GM23338 (cell line): Measurements from ENCODE around the gene FAM234A. TPM values are rescaled to one million over a fixed set of nuclear protein-coding genes. Genes with fewer than 3 reads are reported as not detected.

Source experiments
- ATAC-seq: fragments of 200-7000 bp; cut with Tn5 transposase; 3 replicates; pipeline ENCODE4 v1.9.1; 2020
- DNase-seq: peaks from one replicate; pipeline ENCODE4 v3.0.0-alpha.2; 2015; ENCODE audit warnings: low spot score
- H2AFZ ChIP-seq: fragments of 200-600 bp; sonication (generic); 2 replicates; pipeline ENCODE4 v1.8.0; 2016; ENCODE audit warnings: antibody characterized with exemption, mild to moderate bottlenecking, moderate library complexity
- H3F3A ChIP-seq: fragments of 200-600 bp; sonication (generic); replicated peaks from 2 replicates; pipeline ENCODE4 v1.8.0; 2017; ENCODE audit warnings: antibody characterized with exemption, mixed run types, low read depth
- H3K27ac ChIP-seq: fragments of 200-600 bp; sonication (generic); 2 replicates; pipeline ENCODE4 v1.6.1; 2016; ENCODE audit warnings: low read depth
- H3K27me3 ChIP-seq: fragments of 200-600 bp; sonication (generic); 2 replicates; pipeline ENCODE4 v1.8.0; 2016; ENCODE audit warnings: mild to moderate bottlenecking, mixed run types, moderate library complexity; ENCODE audit not compliant: insufficient read depth
- H3K36me3 ChIP-seq: fragments of 200-600 bp; sonication (generic); 2 replicates; pipeline ENCODE4 v1.8.0; 2016; ENCODE audit warnings: mild to moderate bottlenecking; ENCODE audit not compliant: insufficient read depth
- H3K4me1 ChIP-seq: fragments of 200-600 bp; sonication (generic); 2 replicates; pipeline ENCODE4 v1.8.0; 2016; ENCODE audit warnings: mild to moderate bottlenecking, moderate library complexity; ENCODE audit not compliant: insufficient read depth
- H3K4me2 ChIP-seq: fragments of 200-600 bp; sonication (generic); 2 replicates; pipeline ENCODE4 v1.7.1; 2017; ENCODE audit warnings: mixed run types
- H3K4me3 ChIP-seq: fragments of 200-600 bp; sonication (generic); 2 replicates; pipeline ENCODE4 v1.6.1; 2016; ENCODE audit warnings: mixed run types
- H3K79me2 ChIP-seq: fragments of 200-600 bp; sonication (generic); replicated peaks from 2 replicates; pipeline ENCODE4 v1.8.0; 2017; ENCODE audit warnings: mild to moderate bottlenecking; ENCODE audit not compliant: insufficient read depth
- H3K9me2 ChIP-seq: fragments of 200-600 bp; sonication (generic); 2 replicates; pipeline ENCODE4 v1.8.0; 2017; ENCODE audit not compliant: insufficient read depth
- H4K20me1 ChIP-seq: fragments of 200-600 bp; sonication (generic); replicated peaks from 2 replicates; pipeline ENCODE4 v1.8.0; 2017; ENCODE audit warnings: mild to moderate bottlenecking; ENCODE audit not compliant: insufficient read depth
- H3K27ac Mint-ChIP-seq: 2 replicates; pipeline ENCODE4 v1.8.0; 2020; ENCODE audit warnings: inconsistent platforms, mild to moderate bottlenecking, moderate library complexity, mixed read lengths
- H3K27me3 Mint-ChIP-seq: 3 replicates; pipeline ENCODE4 v1.8.0; 2022; ENCODE audit warnings: low read depth, mild to moderate bottlenecking, moderate library complexity, mixed read lengths, inconsistent platforms; ENCODE audit not compliant: insufficient read depth, poor library complexity
- H3K36me3 Mint-ChIP-seq: 3 replicates; pipeline ENCODE4 v1.8.0; 2021; ENCODE audit warnings: low read depth, mild to moderate bottlenecking, inconsistent platforms, moderate library complexity, mixed read lengths
- H3K4me1 Mint-ChIP-seq: 3 replicates; pipeline ENCODE4 v1.8.0; 2020; ENCODE audit warnings: mild to moderate bottlenecking, inconsistent platforms, mixed read lengths
- H3K4me3 Mint-ChIP-seq: 3 replicates; pipeline ENCODE4 v1.8.0; 2021; ENCODE audit warnings: moderate library complexity, mild to moderate bottlenecking, inconsistent platforms, mixed read lengths
- H3K9me3 Mint-ChIP-seq: 3 replicates; pipeline ENCODE4 v1.8.0; 2020; ENCODE audit warnings: moderate library complexity, mild to moderate bottlenecking, inconsistent platforms, mixed read lengths
- CREB1 ChIP-seq: fragments of 250-450 bp; sonication (Bioruptor Pico); IDR thresholded peaks from 2 replicates; pipeline ENCODE4 v1.5.0; 2020; ENCODE audit warnings: low read depth, mild to moderate bottlenecking, moderate library complexity
- EZH2phosphoT487 ChIP-seq: fragments of 200-600 bp; sonication (generic); IDR thresholded peaks from one replicate; pipeline ENCODE4 v1.8.1; 2018; ENCODE audit warnings: antibody characterized with exemption; ENCODE audit not compliant: unreplicated experiment
- JUNB ChIP-seq: IDR thresholded peaks from one replicate; pipeline ENCODE4 v1.6.1; 2016; ENCODE audit warnings: antibody characterized with exemption; ENCODE audit not compliant: unreplicated experiment
- POLR2AphosphoS5 ChIP-seq: IDR thresholded peaks from 2 replicates; pipeline ENCODE4 v1.6.1; 2016; ENCODE audit warnings: antibody characterized with exemption, low read depth
- ZNF114 ChIP-seq: fragments of 250-450 bp; sonication (Bioruptor Pico); IDR thresholded peaks from 2 replicates; pipeline ENCODE4 v1.5.0; 2020; ENCODE audit warnings: mild to moderate bottlenecking, moderate library complexity
- ZNF331 ChIP-seq: fragments of 250-450 bp; sonication (Bioruptor Pico); IDR thresholded peaks from 2 replicates; pipeline ENCODE4 v1.5.0; 2020; ENCODE audit warnings: low read depth, mild to moderate bottlenecking, moderate library complexity
- ZNF462 ChIP-seq: fragments of 250-450 bp; sonication (Bioruptor Pico); IDR thresholded peaks from 2 replicates; pipeline ENCODE4 v1.5.0; 2020; ENCODE audit warnings: mild to moderate bottlenecking, moderate library complexity
- polyA plus RNA-seq: library from polyadenylated mRNA; unstranded; fragments of >200 nt; fragmentation: Nextera tagmentation; extraction: Ambion mirVana; gene quantifications from 2 replicates; pipeline ENCODE4 v1.2.1, GENCODE V29; 2016
- total RNA-seq: library from RNA; depleted of rRNA; stranded (reverse); fragments of >200 nt; shearing (Covaris generic); gene quantifications from 2 replicates; pipeline ENCODE4 v1.2.3, GENCODE V29; 2014
- TF ChIP-seq, protein P1 (sequence below), 2 experiments: fragments of 200-600 bp in 1 of 2; sonication (generic) in 1 of 2; conservative IDR thresholded peaks; 2 replicates each; pipeline versions ENCODE4 v1.5.1 to v1.6.1; 2016 to 2017; ENCODE audit warnings: antibody characterized with exemption in 2 of 2, low read depth in 2 of 2, mild to moderate bottlenecking in 2 of 2, moderate library complexity in 1 of 2

Gene FAM234A
- total and polyA plus RNA-seq, 2 experiments from 2014 or later = 41.9 to 128 TPM

- no peaks in the 10 kb centered on the region; the same call in 1 of the 2 replicates for H3K36me3 ChIP-seq
- H3K79me2 ChIP-seq = no peaks in the 10 kb centered on the region
- H3K27me3 Mint-ChIP-seq = peaks cover 7% of the 10 kb centered on the region
- peaks cover 9% of the 10 kb centered on the region; the same call in 1 of the 2 replicates for H4K20me1 ChIP-seq
- no peak overlapping the region for H3K4me3 Mint-ChIP-seq
- H3F3A ChIP-seq = no peaks in the 10 kb centered on the region
- H3K27ac ChIP-seq = no peak overlapping the region
- DNase-seq (no peak), ATAC-seq (no peak)
- H3K27ac Mint-ChIP-seq = no peak overlapping the region
- no peak overlapping the region for H2AFZ ChIP-seq
- H3K4me1 ChIP-seq = no peaks in the 10 kb centered on the region
- no peaks in the 10 kb centered on the region for H3K4me1 Mint-ChIP-seq
- peaks cover 3% of the 10 kb centered on the region; the same call in 1 of the 3 replicates for H3K36me3 Mint-ChIP-seq
- no peak overlapping the region for H3K4me3 ChIP-seq
- H3K4me2 ChIP-seq = no peak overlapping the region
- TF ChIP-seq POLR2AphosphoS5 = no peak
- TF ChIP-seq EZH2phosphoT487 = no peak
- TF ChIP-seq CREB1 (CRISPR knock-in tag) = no peak
- TF ChIP-seq JUNB = no peak
- TF ChIP-seq ZNF462 (CRISPR knock-in tag) = no peak
- TF ChIP-seq, protein P1, sequence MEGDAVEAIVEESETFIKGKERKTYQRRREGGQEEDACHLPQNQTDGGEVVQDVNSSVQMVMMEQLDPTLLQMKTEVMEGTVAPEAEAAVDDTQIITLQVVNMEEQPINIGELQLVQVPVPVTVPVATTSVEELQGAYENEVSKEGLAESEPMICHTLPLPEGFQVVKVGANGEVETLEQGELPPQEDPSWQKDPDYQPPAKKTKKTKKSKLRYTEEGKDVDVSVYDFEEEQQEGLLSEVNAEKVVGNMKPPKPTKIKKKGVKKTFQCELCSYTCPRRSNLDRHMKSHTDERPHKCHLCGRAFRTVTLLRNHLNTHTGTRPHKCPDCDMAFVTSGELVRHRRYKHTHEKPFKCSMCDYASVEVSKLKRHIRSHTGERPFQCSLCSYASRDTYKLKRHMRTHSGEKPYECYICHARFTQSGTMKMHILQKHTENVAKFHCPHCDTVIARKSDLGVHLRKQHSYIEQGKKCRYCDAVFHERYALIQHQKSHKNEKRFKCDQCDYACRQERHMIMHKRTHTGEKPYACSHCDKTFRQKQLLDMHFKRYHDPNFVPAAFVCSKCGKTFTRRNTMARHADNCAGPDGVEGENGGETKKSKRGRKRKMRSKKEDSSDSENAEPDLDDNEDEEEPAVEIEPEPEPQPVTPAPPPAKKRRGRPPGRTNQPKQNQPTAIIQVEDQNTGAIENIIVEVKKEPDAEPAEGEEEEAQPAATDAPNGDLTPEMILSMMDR (conservative IDR thresholded peaks at IDR 0.05; ENCODE audit: low read depth in 2 of 2) = no peak
- no peak for TF ChIP-seq ZNF114 (CRISPR knock-in tag)
- TF ChIP-seq ZNF331 = no peak
- H3K9me3 Mint-ChIP-seq = no peaks in the 10 kb centered on the region
- H3K27me3 ChIP-seq = no peaks in the 10 kb centered on the region
- H3K9me2 ChIP-seq = no peaks in the 10 kb centered on the region
Observed at GRCh38 chr16:296806-297510, 62.3 kb downstream of the FAM234A start.
